ENCODE measurements around the gene LILRA6.
"Not testable (repeated sequence)": the region's sequence is repeated elsewhere in the genome, so short reads cannot be mapped to it uniquely, and the experiment has no call there.

Gene LILRA6

DNA sequence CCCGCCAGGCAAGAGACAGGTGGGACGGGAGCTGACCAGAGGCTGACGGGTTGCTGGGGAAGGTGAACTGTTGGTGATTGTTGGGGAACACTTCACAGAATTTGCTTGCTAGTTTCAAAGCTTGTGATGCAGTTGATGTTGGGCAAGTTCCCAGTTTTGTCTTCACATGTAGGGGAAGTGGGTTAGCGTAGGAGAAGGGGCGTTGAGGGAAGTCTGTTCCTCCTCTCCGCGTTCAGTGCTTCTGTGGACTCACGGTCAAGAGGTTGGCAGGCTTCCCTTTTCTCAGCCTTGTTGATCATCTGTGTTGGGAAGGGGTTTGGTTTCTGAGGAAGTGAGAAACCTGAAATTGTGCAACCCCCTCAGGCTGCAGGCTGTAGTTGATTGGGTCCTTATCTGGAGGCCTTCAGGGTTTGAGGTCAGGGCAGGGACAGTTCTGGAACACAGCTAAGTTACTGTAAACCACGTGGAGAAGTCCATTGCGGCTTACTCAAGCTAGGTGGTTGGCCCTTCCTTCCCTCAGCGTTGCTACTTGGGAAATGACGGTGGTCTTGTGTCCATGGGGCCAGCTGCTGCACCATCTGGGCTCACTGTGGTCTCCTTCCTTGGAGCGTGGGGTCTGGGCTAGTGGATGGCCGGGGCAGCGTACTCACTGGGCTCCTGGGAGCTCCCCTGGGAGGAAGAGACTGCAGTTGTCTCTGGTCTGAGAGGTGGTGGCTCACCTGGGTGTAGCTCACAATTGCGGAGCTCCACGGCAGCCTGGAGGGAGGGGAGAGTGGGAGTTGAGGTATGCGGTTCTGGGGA is 34.4 kb downstream of the LILRA6 start:
- Histone ChIP-seq H2AFZ (no peak overlapping the region), H3K27ac (peak overlapping the region; percentile 56), H3K4me1 (peaks cover 7% of the 10 kb centered on the region), H3K9me3 (ENCODE audit: control insufficient read depth, low read length) (no peaks in the 10 kb centered on the region), H3K27me3 (ENCODE audit: control insufficient read depth, insufficient read depth, low read length) (no peaks in the 10 kb centered on the region), H3K36me3 (ENCODE audit: control insufficient read depth, insufficient read depth, low read length) (no peaks in the 10 kb centered on the region), H3K79me2 (peaks cover 29% of the 10 kb centered on the region), H3K4me3 (ENCODE audit: low read depth, low read length) (no peak overlapping the region), H3K4me2 (ENCODE audit: low read length) (no peak overlapping the region), H3K9ac (no peak overlapping the region)
- TF ChIP-seq, protein P1, sequence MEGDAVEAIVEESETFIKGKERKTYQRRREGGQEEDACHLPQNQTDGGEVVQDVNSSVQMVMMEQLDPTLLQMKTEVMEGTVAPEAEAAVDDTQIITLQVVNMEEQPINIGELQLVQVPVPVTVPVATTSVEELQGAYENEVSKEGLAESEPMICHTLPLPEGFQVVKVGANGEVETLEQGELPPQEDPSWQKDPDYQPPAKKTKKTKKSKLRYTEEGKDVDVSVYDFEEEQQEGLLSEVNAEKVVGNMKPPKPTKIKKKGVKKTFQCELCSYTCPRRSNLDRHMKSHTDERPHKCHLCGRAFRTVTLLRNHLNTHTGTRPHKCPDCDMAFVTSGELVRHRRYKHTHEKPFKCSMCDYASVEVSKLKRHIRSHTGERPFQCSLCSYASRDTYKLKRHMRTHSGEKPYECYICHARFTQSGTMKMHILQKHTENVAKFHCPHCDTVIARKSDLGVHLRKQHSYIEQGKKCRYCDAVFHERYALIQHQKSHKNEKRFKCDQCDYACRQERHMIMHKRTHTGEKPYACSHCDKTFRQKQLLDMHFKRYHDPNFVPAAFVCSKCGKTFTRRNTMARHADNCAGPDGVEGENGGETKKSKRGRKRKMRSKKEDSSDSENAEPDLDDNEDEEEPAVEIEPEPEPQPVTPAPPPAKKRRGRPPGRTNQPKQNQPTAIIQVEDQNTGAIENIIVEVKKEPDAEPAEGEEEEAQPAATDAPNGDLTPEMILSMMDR (IDR thresholded peaks at IDR 0.05) = no peak

DNA sequence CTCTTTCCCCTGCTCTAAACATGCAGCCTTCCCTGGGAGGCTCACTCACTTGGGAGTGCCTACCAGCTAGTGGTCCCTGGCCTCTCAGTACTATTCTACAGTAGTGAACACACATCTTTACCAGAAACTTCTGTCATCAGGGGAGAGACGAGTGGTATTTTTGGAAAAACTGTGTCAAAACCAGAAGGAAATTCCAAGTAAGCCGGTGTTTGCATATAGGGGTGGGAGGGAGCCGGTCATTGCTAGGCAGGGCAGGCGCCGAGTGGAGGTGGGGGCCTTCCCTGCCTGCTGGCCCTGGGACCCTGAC is 35.0 kb downstream of the LILRA6 start:
- TF ChIP-seq, protein P1 (IDR thresholded peaks at IDR 0.05) = no peak
- Histone ChIP-seq H3K4me2 (ENCODE audit: low read length) (no peak overlapping the region), H3K36me3 (ENCODE audit: control insufficient read depth, insufficient read depth, low read length) (no peaks in the 10 kb centered on the region), H3K9me3 (ENCODE audit: control insufficient read depth, low read length) (no peaks in the 10 kb centered on the region), H2AFZ (no peak overlapping the region), H3K27ac (peak overlapping the region; percentile 56), H3K79me2 (peaks cover 34% of the 10 kb centered on the region), H3K27me3 (ENCODE audit: control insufficient read depth, insufficient read depth, low read length) (no peaks in the 10 kb centered on the region), H3K9ac (no peak overlapping the region), H3K4me1 (peaks cover 7% of the 10 kb centered on the region), H3K4me3 (ENCODE audit: low read depth, low read length) (no peak overlapping the region)

DNA sequence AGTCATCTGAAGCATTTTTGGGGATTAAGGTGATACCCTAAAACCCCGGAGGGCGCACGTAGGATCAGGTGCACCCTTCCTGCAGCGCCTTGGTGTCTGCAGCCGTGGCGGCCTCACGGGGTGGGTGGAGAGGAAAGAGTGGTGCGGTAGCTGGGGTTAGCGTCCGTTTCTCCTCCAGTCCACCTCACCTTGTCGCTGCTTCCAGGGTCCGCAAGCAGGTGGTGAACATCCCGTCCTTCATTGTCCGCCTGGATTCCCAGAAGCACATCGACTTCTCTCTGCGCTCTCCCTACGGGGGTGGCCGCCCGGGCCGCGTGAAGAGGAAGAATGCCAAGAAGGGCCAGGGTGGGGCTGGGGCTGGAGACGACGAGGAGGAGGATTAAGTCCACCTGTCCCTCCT is 35.4 kb downstream of the LILRA6 start:
- H3K4me1 ChIP-seq = peaks cover 10% of the 10 kb centered on the region
- not testable (repeated sequence) for H3K4me2 ChIP-seq (ENCODE audit: low read length); H3K9me3 ChIP-seq (ENCODE audit: control insufficient read depth, low read length); H3K36me3 ChIP-seq (ENCODE audit: control insufficient read depth, insufficient read depth, low read length); H3K9ac ChIP-seq; H3K27me3 ChIP-seq (ENCODE audit: control insufficient read depth, insufficient read depth, low read length); H2AFZ ChIP-seq; H3K4me3 ChIP-seq (ENCODE audit: low read depth, low read length)
- H3K79me2 ChIP-seq = peaks cover 39% of the 10 kb centered on the region
- peak overlapping the region; percentile 56 for H3K27ac ChIP-seq

DNA sequence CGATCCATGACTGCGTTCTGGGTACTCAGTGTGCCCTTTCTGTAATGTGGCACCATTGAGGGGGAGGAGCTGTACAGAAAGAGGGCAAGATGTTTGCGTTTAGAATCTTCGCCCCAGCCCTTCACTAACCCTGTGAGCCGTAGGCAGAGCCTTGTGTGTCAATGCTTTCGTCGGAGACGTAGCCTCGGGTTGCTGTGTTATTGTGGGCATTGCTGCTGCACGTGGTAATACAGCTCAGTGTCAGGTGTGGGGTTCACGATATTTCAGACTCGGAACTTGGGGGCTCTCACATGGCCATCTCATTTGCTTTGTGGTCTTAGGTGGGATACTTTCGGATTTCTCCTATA is 35.8 kb downstream of the LILRA6 start:
- Histone ChIP-seq H2AFZ (no peak overlapping the region), H3K27ac (peak overlapping the region; percentile 56), H3K4me1 (peaks cover 13% of the 10 kb centered on the region), H3K36me3 (ENCODE audit: control insufficient read depth, insufficient read depth, low read length) (no peaks in the 10 kb centered on the region), H3K4me3 (ENCODE audit: low read depth, low read length) (no peak overlapping the region), H3K27me3 (ENCODE audit: control insufficient read depth, insufficient read depth, low read length) (no peaks in the 10 kb centered on the region), H3K4me2 (ENCODE audit: low read length) (no peak overlapping the region), H3K9me3 (ENCODE audit: control insufficient read depth, low read length) (no peaks in the 10 kb centered on the region), H3K9ac (no peak overlapping the region), H3K79me2 (peaks cover 43% of the 10 kb centered on the region)
- TF ChIP-seq, protein P1 (IDR thresholded peaks at IDR 0.05) = no peak

DNA sequence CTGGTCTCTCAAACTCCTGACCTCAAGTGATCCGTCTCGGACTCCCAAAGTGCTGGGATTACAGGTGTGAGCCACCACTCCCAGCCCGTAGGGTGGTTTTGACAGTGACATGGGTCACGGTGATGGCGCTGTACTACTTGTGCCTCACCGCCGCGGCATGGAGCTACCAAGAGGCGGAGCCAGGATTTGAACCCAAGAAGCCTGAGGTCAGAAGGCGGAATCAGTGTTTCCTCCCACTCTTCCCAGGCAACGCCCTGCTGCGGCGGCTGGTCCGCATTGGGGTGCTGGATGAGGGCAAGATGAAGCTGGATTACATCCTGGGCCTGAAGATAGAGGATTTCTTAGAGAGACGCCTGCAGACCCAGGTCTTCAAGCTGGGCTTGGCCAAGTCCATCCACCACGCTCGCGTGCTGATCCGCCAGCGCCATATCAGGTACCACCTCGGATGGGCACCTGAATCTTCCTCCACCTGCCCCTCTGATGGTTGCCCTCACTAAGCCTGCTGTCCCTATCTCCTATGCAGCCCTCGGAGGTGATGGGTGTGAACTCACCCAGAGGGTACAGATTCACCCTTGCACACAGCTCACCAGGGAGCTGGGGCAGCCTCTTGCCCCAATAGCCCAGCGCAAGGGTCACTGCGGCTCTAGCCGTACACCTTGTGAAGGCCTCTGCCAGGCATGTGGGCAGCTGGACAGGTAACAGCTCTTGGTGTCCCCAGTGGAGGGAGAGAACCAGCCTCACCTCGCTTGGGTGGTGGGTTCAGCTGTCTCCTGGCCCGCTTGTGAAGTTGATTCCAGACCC is 36.4 kb downstream of the LILRA6 start:
- Histone ChIP-seq H3K4me3 (ENCODE audit: low read depth, low read length) (no peak overlapping the region), H3K9ac (no peak overlapping the region), H3K79me2 (peaks cover 48% of the 10 kb centered on the region), H3K27ac (no peak overlapping the region), H3K36me3 (ENCODE audit: control insufficient read depth, insufficient read depth, low read length) (no peaks in the 10 kb centered on the region), H3K4me1 (peaks cover 13% of the 10 kb centered on the region), H3K9me3 (ENCODE audit: control insufficient read depth, low read length) (no peaks in the 10 kb centered on the region), H3K4me2 (ENCODE audit: low read length) (no peak overlapping the region), H3K27me3 (ENCODE audit: control insufficient read depth, insufficient read depth, low read length) (no peaks in the 10 kb centered on the region), H2AFZ (no peak overlapping the region)
- TF ChIP-seq, protein P1 (IDR thresholded peaks at IDR 0.05) = no peak

Measured in parathyroid adenoma (tissue), 2 donors.